GM21390 (cell line): ENCODE results near the gene APIP.

Experiments
- ATAC-seq: cut with Tn5 transposase; IDR thresholded peaks from one replicate; pipeline ENCODE4 v1.9.1; 2021; ENCODE audit not compliant: unreplicated experiment

The APIP gene

DNA sequence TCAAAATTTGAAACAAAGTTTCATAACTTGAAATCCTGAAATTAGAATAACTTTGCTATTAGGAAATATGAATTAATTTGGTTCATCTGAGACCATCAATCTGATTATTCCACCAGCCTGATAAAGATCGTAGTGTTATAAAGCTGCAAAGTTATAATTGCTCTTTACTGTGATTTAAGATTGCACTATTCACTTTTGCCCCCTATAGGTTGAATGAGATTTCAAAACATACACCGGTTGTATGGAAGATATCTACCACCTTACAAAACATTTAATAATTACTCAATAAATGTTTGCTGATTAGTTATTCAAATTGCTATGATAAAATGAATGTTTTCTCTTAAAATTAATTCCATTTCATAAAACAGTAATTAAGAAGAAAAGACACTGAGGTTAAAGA, 26.1 kb downstream of the APIP start:
- ATAC-seq = no peak

DNA sequence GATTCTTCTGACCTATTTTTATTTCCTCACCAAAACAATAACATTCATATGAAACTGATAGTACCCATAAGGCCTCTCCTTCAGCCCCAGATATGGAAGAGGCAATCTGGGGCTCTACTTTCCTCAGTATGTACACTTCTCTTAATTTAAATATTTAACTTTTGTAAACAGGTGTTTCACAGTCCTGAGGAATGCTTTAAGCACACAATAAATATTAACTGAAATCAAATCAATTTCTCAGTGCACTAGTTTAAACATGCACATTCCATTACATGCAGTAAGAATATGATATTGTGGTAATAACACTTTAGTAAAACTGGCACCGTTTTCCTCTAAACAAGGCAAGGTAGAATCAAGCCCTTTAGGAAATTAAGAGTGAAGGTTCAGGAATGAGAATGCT, 28.9 kb downstream of the APIP start:
- ATAC-seq = no peak

DNA sequence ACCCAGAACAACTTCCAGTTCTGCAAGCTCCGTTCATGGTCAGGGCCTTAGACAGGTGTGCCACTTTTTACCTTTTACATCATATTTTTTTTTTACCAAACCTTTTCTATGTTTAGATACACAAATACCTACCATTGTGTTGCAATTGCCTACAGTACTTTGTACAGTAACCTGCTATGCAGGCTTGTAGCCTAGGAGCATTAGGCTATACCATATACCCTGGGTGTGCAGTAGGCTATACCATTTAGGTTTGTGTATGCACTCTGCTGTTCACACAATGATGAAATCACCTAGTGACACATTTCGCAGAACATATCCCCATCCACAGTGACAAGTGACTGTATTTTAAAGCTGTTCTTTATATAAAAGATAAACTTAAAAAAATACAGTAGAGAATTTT, 29.6 kb downstream of the APIP start:
- ATAC-seq = no peak

DNA sequence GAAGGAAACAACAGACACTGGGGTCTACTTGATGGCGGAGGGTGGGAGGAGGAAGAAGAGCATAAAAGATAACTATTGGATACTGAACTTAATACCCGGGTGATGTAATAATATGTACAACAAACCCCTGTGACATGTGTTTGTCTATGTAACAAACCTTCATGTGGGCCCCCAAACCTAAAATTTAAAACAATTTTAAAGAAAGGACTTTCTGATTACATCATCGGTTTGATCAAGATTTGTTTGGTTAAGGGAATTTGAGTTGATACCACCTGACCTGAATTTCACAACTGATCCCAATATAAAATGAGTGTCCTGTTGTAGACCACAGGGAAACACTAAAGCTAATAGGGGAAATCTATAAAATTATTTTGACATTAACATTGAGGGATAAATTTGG, 34.3 kb downstream of the APIP start:
- no peak for ATAC-seq

DNA sequence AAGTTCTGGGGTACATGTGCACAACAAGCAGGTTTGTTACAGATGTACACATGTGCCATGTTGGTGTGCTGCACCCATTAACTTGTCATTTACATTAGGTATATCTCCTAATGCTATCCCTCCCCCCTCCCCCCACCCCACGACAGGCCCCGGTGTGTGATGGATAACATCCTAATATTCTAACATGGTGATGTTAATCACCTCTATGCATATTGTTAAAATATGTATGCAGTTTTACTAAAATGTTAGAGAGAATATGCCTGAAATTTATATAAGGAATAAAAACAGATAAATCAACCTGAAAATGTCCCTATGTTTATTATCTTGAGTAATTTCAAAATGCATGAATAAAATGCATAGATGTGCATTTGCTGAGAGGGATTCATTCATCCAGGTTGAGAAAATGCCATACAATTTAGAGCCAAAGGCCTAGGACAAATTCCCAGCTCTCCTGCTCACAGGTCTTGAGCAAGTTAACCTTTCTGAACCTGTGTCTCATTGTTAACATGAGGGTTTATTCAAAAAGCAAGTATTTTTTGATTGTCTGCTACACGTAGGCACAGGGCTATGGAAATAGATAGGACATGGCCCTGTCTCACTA, 38.7 kb downstream of the APIP start:
- no peak for ATAC-seq

DNA sequence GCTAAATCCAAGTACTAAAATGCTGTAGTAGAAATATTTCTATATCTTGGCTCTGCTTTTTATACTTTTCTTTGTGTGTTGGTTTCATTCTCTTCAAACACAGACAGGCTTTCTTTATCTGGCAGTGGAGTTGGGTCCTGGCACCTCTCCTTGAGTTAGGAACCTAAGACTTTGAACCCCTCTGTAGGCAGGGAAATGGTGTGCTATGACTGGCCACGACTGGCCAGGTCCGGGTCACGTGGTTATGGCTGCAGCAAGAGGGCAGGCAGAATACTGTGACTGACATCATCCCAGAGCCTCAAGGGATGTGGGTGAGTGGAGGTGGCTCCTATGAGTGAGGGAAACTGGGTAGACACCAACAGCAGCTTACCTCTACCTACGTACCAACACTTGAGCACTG, 42.0 kb downstream of the APIP start:
- ATAC-seq = no peak

DNA sequence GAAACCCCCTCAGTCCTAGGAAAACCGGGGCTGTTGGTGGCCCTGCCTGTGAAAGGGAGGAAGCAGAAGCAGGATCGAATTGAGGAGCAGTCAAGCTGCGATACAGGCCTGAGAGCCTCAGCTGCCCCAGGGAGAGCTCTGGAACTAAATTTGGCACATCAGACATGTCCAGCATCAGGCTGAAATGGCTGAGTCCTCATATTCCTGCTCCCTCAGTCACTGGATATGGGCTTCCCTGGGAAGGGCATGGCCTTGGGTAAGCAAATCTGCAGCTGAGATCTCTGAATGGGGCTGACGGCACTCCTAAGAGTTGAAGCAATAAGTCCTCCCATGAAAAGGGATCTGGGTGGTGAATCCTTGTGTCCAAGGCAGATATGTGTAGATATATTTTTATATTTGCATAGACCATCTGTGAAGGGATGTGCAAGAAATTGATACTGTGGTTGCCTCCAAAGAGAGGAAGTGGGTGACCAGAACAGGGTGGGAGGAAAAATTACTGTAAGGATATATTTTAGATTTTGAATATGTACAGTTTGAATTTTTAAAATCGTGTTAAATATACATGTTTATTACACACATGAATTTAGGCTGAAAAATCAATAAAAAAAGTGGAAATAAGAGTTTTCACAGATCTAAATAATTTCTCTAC, 45.5 kb downstream of the APIP start:
- ATAC-seq = no peak

DNA sequence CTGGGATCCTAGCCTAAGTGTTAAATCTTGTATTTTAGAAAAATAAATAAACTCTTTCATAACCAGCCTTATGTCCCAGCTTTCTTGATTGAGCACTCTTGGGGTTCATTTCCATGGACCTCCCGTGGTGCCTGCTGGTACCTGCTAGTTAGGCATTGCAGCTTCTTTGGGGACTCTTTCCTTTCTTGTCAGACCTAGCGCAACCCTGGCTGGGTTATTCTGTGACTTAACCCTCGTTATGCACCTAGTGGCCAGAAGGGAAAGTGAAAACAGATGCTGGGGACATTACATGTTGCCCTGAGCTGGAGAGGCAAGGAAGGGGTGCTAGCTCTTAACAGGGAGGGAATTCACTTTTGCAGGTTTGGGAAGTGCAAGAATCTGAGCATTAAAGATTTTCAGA, 46.8 kb downstream of the APIP start:
- ATAC-seq = no peak

DNA sequence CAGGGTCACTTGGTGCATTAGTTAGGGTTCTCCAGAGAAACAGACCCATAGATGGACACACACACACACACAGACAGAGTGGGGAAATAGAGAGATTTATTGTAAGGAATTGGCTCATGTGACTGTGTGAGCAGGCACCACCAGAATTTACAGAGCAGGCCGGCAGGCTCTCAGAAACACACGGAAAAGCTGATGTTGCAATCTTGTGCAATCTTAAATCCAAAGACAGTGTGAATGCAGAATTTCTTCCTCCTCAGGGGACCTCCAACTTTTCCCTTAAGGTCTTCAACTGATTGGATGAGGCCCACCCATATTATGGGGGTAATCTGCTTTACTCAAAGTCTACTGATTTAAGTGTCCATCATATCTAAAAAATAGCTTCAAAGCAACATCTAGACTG, 49.8 kb downstream of the APIP start:
- ATAC-seq = no peak

DNA sequence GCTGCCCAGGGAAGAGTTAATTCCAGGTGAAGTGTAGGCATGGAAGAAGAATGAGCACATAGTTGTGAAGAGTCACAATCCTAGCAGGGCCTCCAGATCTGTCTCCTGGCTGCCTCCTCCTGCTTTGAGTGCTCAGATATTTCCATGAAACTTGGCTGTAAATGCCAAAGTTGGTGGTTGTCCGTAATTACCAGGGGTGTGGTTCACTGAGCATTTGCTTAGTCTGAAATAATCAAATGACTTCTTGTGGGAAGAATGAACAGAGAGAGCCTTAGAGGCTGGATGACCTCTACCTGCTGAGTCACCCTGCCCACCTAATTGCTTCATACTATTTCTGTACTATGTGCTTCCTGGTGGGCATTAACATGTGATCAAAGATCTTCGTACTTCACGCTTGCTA, 50.9 kb downstream of the APIP start:
- ATAC-seq = no peak

DNA sequence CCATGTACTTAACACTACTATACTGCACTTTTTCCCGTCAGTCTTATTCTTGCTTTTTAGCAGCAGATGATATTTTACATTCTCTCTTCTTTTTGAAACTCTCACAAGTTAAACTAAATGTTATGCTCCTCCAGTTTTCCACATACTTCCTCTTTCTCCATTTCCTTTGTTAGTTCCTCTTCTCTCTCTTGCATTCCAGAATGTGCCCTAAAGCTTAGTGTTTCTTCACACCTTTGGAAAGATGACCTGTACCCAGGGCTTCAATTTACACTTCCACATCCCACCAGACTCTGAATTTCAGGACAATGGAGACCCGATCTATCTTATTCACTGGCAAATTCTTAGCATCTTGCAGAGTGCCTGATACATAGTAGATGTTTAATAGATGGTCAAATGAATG, 51.8 kb downstream of the APIP start:
- ATAC-seq = no peak

DNA sequence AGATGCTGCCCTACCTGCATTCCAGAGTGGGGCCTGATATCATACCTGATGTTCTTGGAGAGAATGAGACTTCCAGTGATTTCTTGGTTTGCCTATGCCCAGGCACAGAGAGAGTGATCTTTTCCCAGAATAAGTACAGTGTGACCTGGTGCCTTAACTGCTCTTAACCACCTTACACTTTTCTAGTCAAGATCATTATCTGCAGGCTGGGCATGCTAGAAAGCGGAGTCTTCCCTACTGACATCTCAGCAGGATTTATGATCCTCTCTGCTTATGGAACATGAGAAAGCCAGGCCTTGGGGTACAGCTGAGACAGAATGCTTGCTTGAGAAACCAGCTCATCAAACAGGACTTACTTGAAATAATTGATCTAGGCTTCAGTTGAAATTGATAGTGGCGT, 53.1 kb downstream of the APIP start:
- no peak for ATAC-seq

DNA sequence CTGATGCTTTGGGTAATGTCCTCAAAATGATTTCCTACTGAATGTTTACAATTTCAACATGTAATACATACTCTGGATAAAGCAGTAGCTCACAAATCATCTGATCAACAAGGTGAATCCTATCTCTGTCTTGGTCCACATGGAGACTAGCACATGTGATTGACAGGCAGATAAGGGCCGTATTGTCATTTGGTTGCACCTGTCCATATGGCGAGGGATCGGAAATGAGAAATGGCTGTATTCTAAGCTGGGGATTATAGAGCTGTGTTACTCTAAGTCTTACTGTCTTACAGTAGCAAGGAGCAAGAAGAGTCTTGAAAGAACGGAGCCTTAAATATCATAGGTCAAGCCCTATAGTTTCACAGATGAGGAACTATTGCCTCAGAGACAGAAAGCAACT, 55.7 kb downstream of the APIP start:
- no peak for ATAC-seq

DNA sequence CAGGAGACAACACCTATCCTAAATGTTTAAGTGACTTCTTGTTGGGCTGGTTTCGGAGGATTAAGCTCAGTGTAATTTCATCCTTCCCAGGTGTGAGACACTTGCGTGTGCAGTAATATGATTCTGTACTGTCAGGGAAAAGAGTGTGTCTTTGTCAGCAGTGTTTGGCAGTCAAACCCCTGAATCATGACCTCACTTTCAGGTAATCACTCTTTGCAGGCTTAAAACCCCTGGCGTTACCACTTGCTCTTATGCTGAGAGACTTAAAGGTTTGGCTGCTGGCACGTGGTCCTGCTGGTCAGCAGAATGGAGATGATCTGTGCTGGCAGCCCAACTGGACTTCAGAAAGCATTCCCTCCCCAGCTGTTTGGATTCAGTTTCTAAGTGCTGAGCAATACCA, 56.1 kb downstream of the APIP start:
- no peak for ATAC-seq

DNA sequence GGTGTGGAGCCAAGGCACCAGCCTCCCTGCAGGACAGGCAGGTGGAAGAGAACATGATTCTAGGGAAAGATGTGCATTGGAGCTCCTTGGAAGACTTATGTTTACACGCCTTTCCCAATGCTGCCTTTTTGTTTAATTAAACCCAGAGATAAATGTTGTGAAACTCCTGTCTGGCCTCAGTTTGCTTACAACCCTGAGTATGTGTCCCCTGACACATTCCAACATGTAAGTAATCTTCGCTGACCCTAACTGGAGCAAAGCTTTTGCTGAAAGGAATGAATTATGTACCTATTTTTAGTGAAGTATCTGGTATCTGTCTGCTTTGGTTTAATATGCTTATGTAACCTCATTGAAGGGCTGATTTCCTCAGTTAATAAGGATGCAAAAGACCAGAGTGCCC, 56.7 kb downstream of the APIP start:
- ATAC-seq = no peak

DNA sequence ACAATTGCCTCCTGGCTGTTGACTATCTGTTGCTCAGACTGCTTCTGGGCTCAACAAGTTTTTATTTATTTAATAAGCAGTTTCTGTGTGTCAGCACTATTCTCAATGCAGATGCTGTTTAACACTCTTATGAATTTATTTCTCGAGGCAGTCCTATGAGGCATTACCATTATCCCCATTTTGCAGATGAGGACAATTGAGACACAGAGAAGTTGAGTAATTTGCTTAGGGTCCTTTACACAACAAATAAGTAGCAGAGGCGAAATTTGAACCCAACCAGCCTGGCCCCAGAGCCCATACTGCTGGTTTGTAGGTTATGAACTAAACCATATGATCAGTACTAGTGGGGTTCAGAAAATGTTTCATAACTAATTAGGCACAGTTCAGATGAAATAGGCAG, 58.7 kb downstream of the APIP start:
- ATAC-seq = no peak

DNA sequence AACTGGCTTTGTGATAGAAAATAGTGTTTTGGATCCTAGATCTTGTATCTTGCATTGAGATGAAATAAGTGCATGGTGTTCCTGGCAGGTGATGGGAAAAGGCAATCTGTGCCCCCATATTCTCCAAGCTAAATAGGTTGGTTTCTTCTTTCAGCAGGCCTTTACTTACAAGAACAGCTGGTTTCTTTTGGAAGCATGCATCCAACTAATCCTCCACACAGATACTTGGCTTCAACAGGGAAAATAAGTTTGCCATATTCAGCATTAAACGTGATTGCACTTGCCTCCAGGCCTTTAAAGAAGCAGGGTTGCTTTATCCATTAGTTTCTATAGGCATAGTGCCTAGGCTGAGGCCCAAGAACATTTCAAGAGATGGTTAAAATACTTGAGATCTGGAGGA, 59.9 kb downstream of the APIP start:
- ATAC-seq = no peak

DNA sequence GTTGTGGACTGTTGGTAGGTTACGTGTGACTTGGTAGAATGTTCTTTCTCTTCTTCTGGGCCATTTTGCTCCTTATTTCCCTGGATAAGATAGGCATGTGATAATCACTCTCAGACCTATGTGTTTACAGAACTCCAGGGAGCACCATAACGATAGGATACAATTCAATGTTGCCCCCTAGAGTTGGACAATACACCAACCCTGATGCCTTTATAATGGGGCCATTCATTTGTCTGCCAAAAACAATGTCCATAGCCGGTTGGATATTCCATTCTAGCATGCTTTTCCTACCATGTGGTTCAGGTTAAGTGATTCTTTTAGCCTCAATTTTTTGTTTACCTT, 60.5 kb downstream of the APIP start:
- no peak for ATAC-seq

DNA sequence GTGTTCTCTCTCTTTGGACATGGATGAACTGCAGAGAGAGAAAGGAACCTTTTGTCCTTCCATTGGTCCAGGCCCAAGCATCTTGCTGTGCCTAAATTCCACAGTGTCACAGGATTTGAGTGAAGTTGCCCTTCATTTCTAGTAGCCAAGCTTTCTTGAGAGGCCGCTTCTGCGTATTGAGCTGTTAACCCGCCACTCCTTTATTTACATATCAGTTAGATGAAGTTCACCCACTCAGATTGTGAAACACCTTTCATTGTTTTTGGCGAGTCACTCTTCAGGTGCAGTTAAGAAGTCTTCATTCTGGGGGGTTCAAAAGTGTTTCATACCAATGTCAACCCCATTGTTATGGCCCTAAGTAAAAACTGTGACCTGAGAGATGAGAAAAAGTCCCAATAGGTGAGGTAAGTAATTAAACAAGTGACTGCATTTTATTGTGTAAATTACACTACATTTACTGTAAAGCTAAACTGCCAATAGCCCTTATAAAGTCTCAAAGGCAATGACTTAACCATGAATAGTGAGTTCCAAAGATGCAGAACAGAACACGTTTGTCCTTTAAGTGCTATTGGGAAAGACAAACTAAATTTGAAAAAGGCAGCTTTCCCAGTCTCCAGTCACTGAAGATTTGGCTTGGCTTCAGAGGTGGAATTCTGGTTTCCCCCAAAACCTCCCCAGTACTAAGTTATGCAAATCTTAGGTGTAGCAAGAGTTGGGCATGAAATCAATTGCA, 61.0 kb downstream of the APIP start:
- ATAC-seq = no peak

DNA sequence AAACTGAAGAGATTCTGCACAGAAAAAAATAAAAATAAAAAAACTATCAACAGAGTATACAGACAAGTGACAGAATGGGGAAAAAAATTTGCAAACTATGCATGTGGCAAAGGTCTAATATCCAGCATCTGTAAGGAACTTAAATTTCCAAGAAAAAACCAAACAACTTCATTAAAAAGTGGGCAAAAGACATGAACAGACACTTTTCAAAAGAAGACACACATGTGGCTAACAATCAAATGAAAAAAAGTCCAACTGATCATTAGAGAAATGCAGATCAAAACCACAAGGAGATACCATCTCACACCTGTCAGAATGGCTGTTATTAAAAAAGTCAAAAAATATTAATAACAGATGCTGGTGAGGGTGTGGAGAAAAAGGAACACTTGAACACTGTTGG, 64.3 kb downstream of the APIP start:
- ATAC-seq = no peak

DNA sequence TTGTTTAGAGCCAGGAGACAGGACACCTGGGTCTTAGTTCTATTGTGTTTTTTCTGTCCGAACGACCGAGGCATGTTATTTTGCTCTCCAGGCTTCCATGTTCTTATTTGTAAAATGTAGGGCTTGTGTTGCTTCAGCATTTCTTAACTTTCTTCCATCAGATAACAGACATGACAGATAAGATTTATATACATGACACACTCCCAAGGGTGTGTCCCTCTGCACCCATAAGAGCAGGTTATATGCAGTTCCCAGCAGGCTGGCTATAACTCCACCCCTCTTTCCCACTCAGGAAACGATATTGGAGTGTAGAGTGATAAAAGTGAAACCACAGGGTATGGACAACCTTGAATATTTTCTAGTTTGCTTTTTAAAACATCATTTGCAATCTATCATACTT, 65.8 kb downstream of the APIP start:
- ATAC-seq = no peak

DNA sequence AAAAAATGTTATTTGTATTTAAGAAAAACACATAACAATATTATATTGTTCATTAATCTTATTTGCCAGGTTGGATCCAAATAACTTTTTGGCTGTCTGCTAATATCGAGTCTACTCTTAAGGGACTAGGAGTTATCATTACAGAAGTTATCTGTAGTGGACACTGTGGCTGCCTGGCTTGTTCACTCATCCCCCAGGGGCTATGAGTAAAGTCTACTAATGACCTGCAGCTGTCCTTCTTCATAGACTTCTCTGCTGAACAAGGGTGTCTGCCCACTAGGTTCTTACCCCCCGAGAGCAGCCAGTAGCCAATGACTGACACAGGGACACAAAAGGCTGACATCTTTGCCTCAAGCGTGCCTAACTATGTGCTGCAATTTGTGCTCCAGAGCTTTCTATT, 69.7 kb downstream of the APIP start:
- no peak for ATAC-seq
